HL-60 (cell line): ENCODE measurements around the gene CNTNAP2.

Experiments
- CTCF ChIP-seq: IDR thresholded peaks from one replicate; pipeline ENCODE4 v1.5.1; 2011; ENCODE audit warnings: low read length, control low read depth, inconsistent platforms; ENCODE audit not compliant: insufficient read depth
- GABPA ChIP-seq: IDR thresholded peaks from 2 replicates; pipeline ENCODE4 v1.6.1; 2012; ENCODE audit warnings: low read depth
- POLR2AphosphoS5 ChIP-seq: IDR thresholded peaks from 2 replicates; pipeline ENCODE4 v1.6.1; 2012; ENCODE audit warnings: low read depth

DNA sequence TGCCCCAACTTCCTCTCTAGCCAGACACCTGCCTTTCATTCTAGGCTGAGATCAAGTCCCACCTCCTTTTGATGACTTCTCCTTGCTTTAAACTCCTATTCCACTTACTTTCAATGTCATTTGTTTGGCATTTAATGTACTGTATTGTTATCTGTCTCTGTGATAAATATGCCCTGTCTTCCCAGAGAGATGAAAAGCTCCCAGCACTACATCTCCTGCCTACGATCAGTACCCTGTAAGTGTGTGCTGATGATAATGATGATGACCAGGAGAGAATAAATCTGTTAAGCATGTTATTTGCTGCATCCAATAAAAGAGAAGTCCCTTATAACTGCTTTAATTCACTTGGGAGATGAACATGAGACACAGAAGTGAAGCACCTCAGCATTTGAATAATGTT is 2106.6 kb downstream of the CNTNAP2 start:
- TF ChIP-seq CTCF (no peak), POLR2AphosphoS5 (no peak), GABPA (no peak)
